Cardiac muscle cell (in vitro differentiated cells and primary cell): Measurements from ENCODE around the gene SMAGP. TPM values are rescaled to one million over a fixed set of nuclear protein-coding genes. Genes with fewer than 3 reads are reported as not detected.
"Not testable (repeated sequence)": the region's sequence is repeated elsewhere in the genome, so short reads cannot be mapped to it uniquely, and the experiment has no call there.

Source experiments
- DNase-seq, 2 donors: peaks; one replicate each; pipeline versions ENCODE4 v3.0.0 to v3.0.0-alpha.2; 2010 to 2017; ENCODE audit warnings: low read depth in 1 of 2, low spot score in 1 of 2
- H3K27ac ChIP-seq: fragments of 200-600 bp; sonication (generic); 2 replicates; pipeline ENCODE4 v1.5.1; 2016
- H3K27me3 ChIP-seq: fragments of 200-600 bp; sonication (generic); 2 replicates; pipeline ENCODE4 v1.6.0; 2016; ENCODE audit warnings: control low read depth
- H3K36me3 ChIP-seq: fragments of 200-600 bp; sonication (generic); 2 replicates; pipeline ENCODE4 v1.5.1; 2016; ENCODE audit warnings: control low read depth
- H3K4me1 ChIP-seq: fragments of 200-600 bp; sonication (generic); 2 replicates; pipeline ENCODE4 v1.8.1; 2017; ENCODE audit warnings: low read depth, mild to moderate bottlenecking, mixed run types
- H3K4me3 ChIP-seq: fragments of 200-600 bp; sonication (generic); 2 replicates; pipeline ENCODE4 v1.5.1; 2016; ENCODE audit warnings: mild to moderate bottlenecking
- H3K9me3 ChIP-seq: fragments of 200-600 bp; sonication (generic); 2 replicates; pipeline ENCODE4 v1.5.1; 2017; ENCODE audit warnings: low read depth, mild to moderate bottlenecking, control low read depth
- polyA plus RNA-seq: library from polyadenylated mRNA; unstranded; fragments of >200 nt; fragmentation: Nextera tagmentation; extraction: Ambion mirVana; gene quantifications from 2 replicates; pipeline ENCODE4 v1.2.1, GENCODE V29; 2016
- total RNA-seq: library from RNA; depleted of rRNA; stranded (reverse); fragments of >200 nt; gene quantifications from 2 replicates; pipeline ENCODE4 v1.2.3, GENCODE V29; 2016
- TF ChIP-seq, protein P1 (sequence below): IDR thresholded peaks from 2 replicates; pipeline ENCODE4 v1.5.1; 2012; ENCODE audit warnings: low read depth, mild to moderate bottlenecking, low read length

Gene SMAGP
- total and polyA plus RNA-seq, 2 experiments from 2014 or later, result 3.0 to 4.7 TPM

DNA sequence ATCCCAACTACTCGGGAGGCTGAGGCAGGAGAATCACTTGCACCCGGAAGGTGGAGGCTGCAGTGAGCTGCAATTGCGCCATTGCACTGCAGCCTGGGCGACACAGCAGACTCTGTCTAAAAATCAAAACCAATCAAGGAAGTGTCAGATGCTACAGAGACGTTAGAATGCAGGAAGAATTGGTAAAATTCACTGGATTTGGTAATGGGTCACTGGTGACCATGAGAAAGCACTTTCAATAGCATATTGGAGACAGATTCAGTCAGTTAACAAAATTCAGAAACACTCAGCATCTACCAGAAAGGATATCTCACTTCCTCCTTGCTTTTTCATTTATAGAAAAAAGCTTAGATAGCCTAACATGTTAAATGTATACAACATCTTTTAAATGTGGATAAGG is 36.3 kb upstream of the SMAGP start:
- Histone ChIP-seq H3K36me3 (no peaks in the 10 kb centered on the region), H3K27me3 (no peaks in the 10 kb centered on the region), H3K9me3 (no peaks in the 10 kb centered on the region), H3K4me1 (no peaks in the 10 kb centered on the region), H3K4me3 (no peak overlapping the region), H3K27ac (no peak overlapping the region)
- DNase-seq, result no peak
- TF ChIP-seq, protein P1, sequence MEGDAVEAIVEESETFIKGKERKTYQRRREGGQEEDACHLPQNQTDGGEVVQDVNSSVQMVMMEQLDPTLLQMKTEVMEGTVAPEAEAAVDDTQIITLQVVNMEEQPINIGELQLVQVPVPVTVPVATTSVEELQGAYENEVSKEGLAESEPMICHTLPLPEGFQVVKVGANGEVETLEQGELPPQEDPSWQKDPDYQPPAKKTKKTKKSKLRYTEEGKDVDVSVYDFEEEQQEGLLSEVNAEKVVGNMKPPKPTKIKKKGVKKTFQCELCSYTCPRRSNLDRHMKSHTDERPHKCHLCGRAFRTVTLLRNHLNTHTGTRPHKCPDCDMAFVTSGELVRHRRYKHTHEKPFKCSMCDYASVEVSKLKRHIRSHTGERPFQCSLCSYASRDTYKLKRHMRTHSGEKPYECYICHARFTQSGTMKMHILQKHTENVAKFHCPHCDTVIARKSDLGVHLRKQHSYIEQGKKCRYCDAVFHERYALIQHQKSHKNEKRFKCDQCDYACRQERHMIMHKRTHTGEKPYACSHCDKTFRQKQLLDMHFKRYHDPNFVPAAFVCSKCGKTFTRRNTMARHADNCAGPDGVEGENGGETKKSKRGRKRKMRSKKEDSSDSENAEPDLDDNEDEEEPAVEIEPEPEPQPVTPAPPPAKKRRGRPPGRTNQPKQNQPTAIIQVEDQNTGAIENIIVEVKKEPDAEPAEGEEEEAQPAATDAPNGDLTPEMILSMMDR, result no peak

GRCh38 chr12:51300768-51301167 is 30.6 kb upstream of the SMAGP start:
- not testable (repeated sequence) for H3K4me3 ChIP-seq, H3K9me3 ChIP-seq, H3K27ac ChIP-seq, H3K4me1 ChIP-seq, DNase-seq, H3K36me3 ChIP-seq, H3K27me3 ChIP-seq

DNA sequence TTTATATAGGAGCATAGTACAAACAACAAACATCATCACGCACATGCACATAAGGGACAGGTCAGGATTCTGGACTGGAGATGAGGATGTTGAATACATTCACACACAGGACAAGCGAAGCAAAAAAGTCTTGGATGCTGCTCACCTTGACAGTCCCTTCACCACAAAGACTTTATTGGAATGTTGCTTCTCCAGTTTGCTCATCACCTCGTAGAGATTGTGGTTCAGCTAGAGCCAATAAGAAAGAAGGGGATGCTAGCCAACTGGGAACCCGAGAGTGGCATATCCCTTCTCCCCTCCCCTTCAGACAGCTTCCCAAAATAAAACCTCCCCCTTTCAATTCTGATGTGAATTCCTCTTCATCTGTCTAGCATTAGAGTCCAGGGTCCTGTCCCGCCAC is 25.4 kb upstream of the SMAGP start:
- Histone ChIP-seq H3K9me3 (no peaks in the 10 kb centered on the region), H3K4me1 (no peaks in the 10 kb centered on the region), H3K36me3 (no peaks in the 10 kb centered on the region), H3K4me3 (no peak overlapping the region), H3K27ac (no peak overlapping the region), H3K27me3 (no peaks in the 10 kb centered on the region)
- no peak for DNase-seq
- TF ChIP-seq, protein P1, result no peak

GRCh38 chr12:51294097-51294496 is 23.9 kb upstream of the SMAGP start:
- not testable (repeated sequence) for H3K4me1 ChIP-seq, H3K4me3 ChIP-seq, H3K27me3 ChIP-seq, H3K27ac ChIP-seq, H3K9me3 ChIP-seq, DNase-seq, H3K36me3 ChIP-seq

DNA sequence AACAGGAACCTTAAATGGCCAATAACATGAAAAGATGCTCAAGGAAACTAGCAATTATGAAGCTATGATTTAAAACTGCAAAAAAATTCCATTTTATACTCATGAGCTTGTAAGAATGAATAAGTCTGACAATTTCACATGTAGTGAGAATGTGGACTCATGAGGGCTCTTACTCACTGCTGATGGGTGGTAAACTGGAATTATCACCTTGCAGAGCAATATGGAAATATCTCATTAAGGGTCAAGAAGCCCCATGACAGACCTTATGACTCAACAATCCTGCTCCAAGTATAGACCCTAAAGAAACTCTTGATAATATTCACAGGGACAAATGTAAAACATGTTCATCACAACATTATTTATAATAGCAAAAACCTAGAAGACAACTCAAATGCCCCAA is 23.5 kb upstream of the SMAGP start:
- DNase-seq, result no peak
- no peak overlapping the region for H3K4me3 ChIP-seq
- H3K36me3 ChIP-seq, result no peaks in the 10 kb centered on the region
- H3K27ac ChIP-seq, result no peak overlapping the region
- H3K27me3 ChIP-seq, result no peaks in the 10 kb centered on the region
- TF ChIP-seq, protein P1, result no peak
- H3K4me1 ChIP-seq, result no peaks in the 10 kb centered on the region
- H3K9me3 ChIP-seq, result no peaks in the 10 kb centered on the region

DNA sequence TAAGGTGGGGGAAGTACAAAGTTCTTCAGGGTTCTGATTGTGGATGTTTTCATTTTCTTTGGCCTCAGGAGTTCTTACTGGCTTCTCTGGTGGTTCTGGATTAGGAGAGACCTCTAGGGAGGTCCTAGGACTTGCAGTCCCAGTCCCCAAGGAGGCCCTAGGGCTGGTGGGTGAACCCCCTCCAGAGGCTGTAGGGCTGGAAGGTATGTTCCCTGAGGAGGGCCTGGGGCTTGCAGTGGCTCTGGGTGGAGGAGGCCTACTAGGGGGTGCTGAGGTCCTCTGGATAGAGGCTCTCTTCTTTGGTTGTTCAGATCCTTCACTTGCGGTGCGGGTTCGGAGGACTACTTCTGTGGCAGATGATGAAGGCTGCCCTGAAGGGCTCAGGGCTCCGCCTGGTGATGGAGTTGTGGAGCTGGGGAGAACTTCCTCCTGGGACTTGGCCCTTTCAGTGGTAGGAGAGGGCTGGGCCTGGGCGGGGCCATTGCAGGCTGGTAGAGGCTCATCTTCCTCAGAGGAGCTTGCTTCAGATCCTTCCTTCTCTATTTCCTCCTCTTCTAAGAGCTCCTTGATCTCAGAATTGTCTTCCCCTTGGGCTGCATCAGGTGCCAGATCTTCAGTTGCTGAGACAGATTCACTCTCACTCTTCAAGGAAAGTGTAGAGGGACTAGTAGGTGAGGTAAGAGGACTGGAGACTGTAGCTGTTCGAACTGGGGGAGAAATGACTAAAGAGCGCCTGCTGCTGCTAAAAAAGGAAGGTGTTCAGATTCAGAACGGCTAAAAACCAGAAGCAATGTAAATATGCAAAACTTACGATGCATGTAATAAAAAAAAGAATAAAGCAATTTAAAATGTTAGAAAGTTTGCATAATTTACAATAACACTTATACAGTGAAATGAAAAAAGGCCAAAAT is 21.6 kb upstream of the SMAGP start:
- not testable (repeated sequence) for DNase-seq, H3K36me3 ChIP-seq, H3K27ac ChIP-seq

DNA sequence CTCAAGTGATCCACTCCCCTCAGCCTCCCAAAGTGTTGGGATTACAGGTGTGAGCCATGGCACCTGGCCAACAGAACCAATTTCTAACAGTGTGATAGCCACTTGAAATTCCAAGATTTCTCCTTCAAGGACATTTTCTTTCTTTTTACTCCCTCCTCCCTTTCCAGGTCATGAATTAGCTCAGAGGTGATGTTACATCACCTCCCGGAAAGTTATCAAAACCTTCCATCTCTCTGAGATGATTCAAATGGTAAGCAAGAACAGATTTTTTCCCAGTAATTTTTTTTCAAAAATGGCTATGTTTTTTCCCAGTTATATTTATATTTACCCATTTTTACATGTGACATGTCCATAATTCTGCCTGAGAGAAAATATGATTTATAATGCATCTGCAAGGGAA is 15.6 kb upstream of the SMAGP start:
- peaks cover 3% of the 10 kb centered on the region for H3K27me3 ChIP-seq
- H3K4me1 ChIP-seq, result no peaks in the 10 kb centered on the region
- H3K27ac ChIP-seq, result no peak overlapping the region
- TF ChIP-seq, protein P1, result no peak
- H3K9me3 ChIP-seq, result no peaks in the 10 kb centered on the region
- no peak overlapping the region for H3K4me3 ChIP-seq
- DNase-seq, result no peak
- no peaks in the 10 kb centered on the region for H3K36me3 ChIP-seq

More for the DNA sequence above, 21.6 kb upstream of the SMAGP start:
- not testable (repeated sequence) for H3K4me1 ChIP-seq, H3K9me3 ChIP-seq, H3K4me3 ChIP-seq, H3K27me3 ChIP-seq
